Lower leg skin (tissue), 3 donors: ENCODE data around the gene TLCD3A.

Experiments
- POLR2A ChIP-seq, 2 donors: fragments of 450-650 bp; IDR thresholded peaks; one replicate each; pipeline ENCODE4 v1.6.1; 2016 to 2017; ENCODE audit warnings: antibody characterized with exemption in 2 of 2, mild to moderate bottlenecking in 1 of 2, moderate library complexity in 1 of 2
- TF ChIP-seq, protein P1 (sequence below), 3 donors: fragments of 450-650 bp; IDR thresholded peaks; one replicate each; pipeline ENCODE4 v1.5.1; 2016; ENCODE audit warnings: antibody characterized with exemption in 3 of 3, mild to moderate bottlenecking in 3 of 3, moderate library complexity in 2 of 3

GRCh38 chr17:737561-738113 lies 5.2 kb downstream of the TLCD3A start:
- TF ChIP-seq, protein P1, sequence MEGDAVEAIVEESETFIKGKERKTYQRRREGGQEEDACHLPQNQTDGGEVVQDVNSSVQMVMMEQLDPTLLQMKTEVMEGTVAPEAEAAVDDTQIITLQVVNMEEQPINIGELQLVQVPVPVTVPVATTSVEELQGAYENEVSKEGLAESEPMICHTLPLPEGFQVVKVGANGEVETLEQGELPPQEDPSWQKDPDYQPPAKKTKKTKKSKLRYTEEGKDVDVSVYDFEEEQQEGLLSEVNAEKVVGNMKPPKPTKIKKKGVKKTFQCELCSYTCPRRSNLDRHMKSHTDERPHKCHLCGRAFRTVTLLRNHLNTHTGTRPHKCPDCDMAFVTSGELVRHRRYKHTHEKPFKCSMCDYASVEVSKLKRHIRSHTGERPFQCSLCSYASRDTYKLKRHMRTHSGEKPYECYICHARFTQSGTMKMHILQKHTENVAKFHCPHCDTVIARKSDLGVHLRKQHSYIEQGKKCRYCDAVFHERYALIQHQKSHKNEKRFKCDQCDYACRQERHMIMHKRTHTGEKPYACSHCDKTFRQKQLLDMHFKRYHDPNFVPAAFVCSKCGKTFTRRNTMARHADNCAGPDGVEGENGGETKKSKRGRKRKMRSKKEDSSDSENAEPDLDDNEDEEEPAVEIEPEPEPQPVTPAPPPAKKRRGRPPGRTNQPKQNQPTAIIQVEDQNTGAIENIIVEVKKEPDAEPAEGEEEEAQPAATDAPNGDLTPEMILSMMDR (IDR thresholded peaks at IDR 0.05), result no peak
- no peak for TF ChIP-seq POLR2A (IDR thresholded peaks at IDR 0.05)
